ENCODE results near the gene GSN. TPM values are rescaled to one million over a fixed set of nuclear protein-coding genes. Genes with fewer than 3 reads are reported as not detected.

Gene GSN
- total and polyA plus RNA-seq, 9 donors = 269 to 422 (median 313) TPM

- Histone ChIP-seq H3K4me3 (ENCODE audit: low read length) (no peak overlapping the region), H3K9me3 (replicated peaks; ENCODE audit: control insufficient read depth, low read depth, low read length) (peaks cover 8% of the 10 kb centered on the region), H3K36me3 (ENCODE audit: control insufficient read depth, insufficient read depth, low read length) (no peaks in the 10 kb centered on the region), H3K27ac (ENCODE audit: low read length) (peak overlapping the region; percentile 48), H3K4me1 (ENCODE audit: control insufficient read depth, insufficient read depth, low read length) (peaks cover 3% of the 10 kb centered on the region), H3K27me3 (ENCODE audit: control insufficient read depth, insufficient read depth, low read length) (no peaks in the 10 kb centered on the region)
- 33% methylated on average over 5 of the region's 6 CpGs for WGBS (ENCODE audit: insufficient coverage)
- peak; percentile 63 for DNase-seq
Measured at GRCh38 chr9:121240472-121241135, 27.4 kb upstream of the GSN start.

GRCh38 chr9:121242219-121242958, 25.6 kb upstream of the GSN start:
- Histone ChIP-seq H3K4me3 (ENCODE audit: low read length) (no peak overlapping the region), H3K27ac (ENCODE audit: low read length) (peak overlapping the region; percentile 49), H3K4me1 (ENCODE audit: control insufficient read depth, insufficient read depth, low read length) (peaks cover 11% of the 10 kb centered on the region), H3K9me3 (replicated peaks; ENCODE audit: control insufficient read depth, low read depth, low read length) (peaks cover 8% of the 10 kb centered on the region), H3K36me3 (ENCODE audit: control insufficient read depth, insufficient read depth, low read length) (no peaks in the 10 kb centered on the region), H3K27me3 (ENCODE audit: control insufficient read depth, insufficient read depth, low read length) (no peaks in the 10 kb centered on the region)
- peak; percentile 40 for DNase-seq
- WGBS (ENCODE audit: insufficient coverage) = 88% methylated on average over 3 of the region's 5 CpGs

GRCh38 chr9:121242959-121243346, 25.0 kb upstream of the GSN start:
- Histone ChIP-seq H3K4me1 (ENCODE audit: control insufficient read depth, insufficient read depth, low read length) (peaks cover 11% of the 10 kb centered on the region), H3K27ac (ENCODE audit: low read length) (peak overlapping the region; percentile 49), H3K36me3 (ENCODE audit: control insufficient read depth, insufficient read depth, low read length) (no peaks in the 10 kb centered on the region), H3K27me3 (ENCODE audit: control insufficient read depth, insufficient read depth, low read length) (no peaks in the 10 kb centered on the region), H3K9me3 (replicated peaks; ENCODE audit: control insufficient read depth, low read depth, low read length) (peaks cover 8% of the 10 kb centered on the region), H3K4me3 (ENCODE audit: low read length) (no peak overlapping the region)
- peak; percentile 53 for DNase-seq
- 19% methylated on average over 3 of the region's 4 CpGs for WGBS (ENCODE audit: insufficient coverage)

GRCh38 chr9:121246821-121247561, 21.0 kb upstream of the GSN start:
- DNase-seq = peak; percentile 49
- H3K27ac ChIP-seq (ENCODE audit: low read length) = no peak overlapping the region
- H3K9me3 ChIP-seq (replicated peaks; ENCODE audit: control insufficient read depth, low read depth, low read length) = peaks cover 8% of the 10 kb centered on the region
- H3K27me3 ChIP-seq (ENCODE audit: control insufficient read depth, insufficient read depth, low read length) = no peaks in the 10 kb centered on the region
- H3K4me1 ChIP-seq (ENCODE audit: control insufficient read depth, insufficient read depth, low read length) = peaks cover 11% of the 10 kb centered on the region
- WGBS (ENCODE audit: insufficient coverage) = 72% methylated on average over 10 of the region's 12 CpGs
- H3K4me3 ChIP-seq (ENCODE audit: low read length) = no peak overlapping the region
- no peaks in the 10 kb centered on the region for H3K36me3 ChIP-seq (ENCODE audit: control insufficient read depth, insufficient read depth, low read length)

GRCh38 chr9:121249563-121249962, 18.4 kb upstream of the GSN start:
- H3K9me3 ChIP-seq (replicated peaks; ENCODE audit: control insufficient read depth, low read depth, low read length) = peaks cover under 1% of the 10 kb centered on the region
- no peak overlapping the region for H3K4me3 ChIP-seq (ENCODE audit: low read length)
- 85% methylated on average over 2 of the region's 3 CpGs for WGBS (ENCODE audit: insufficient coverage)
- H3K36me3 ChIP-seq (ENCODE audit: control insufficient read depth, insufficient read depth, low read length) = no peaks in the 10 kb centered on the region
- H3K27me3 ChIP-seq (ENCODE audit: control insufficient read depth, insufficient read depth, low read length) = no peaks in the 10 kb centered on the region
- H3K4me1 ChIP-seq (ENCODE audit: control insufficient read depth, insufficient read depth, low read length) = peaks cover 12% of the 10 kb centered on the region
- DNase-seq = peak; percentile 35
- no peak overlapping the region for H3K27ac ChIP-seq (ENCODE audit: low read length)

- WGBS (ENCODE audit: insufficient coverage) = 90% methylated on average over 2 of the region's 5 CpGs
Measured at GRCh38 chr9:121252104-121252851, 15.7 kb upstream of the GSN start.

GRCh38 chr9:121253162-121253561, 14.8 kb upstream of the GSN start:
- Histone ChIP-seq H3K27ac (ENCODE audit: low read length) (no peak overlapping the region), H3K4me3 (ENCODE audit: low read length) (no peak overlapping the region), H3K36me3 (ENCODE audit: control insufficient read depth, insufficient read depth, low read length) (no peaks in the 10 kb centered on the region), H3K27me3 (ENCODE audit: control insufficient read depth, insufficient read depth, low read length) (no peaks in the 10 kb centered on the region), H3K4me1 (ENCODE audit: control insufficient read depth, insufficient read depth, low read length) (peaks cover 4% of the 10 kb centered on the region), H3K9me3 (replicated peaks; ENCODE audit: control insufficient read depth, low read depth, low read length) (no peaks in the 10 kb centered on the region)
- DNase-seq = no peak
- WGBS (ENCODE audit: insufficient coverage) = 80% methylated on average over 1 of the region's 2 CpGs

More at GRCh38 chr9:121252104-121252851, 15.7 kb upstream of the GSN start:
- no peaks in the 10 kb centered on the region for H3K36me3 ChIP-seq (ENCODE audit: control insufficient read depth, insufficient read depth, low read length)
- no peak overlapping the region for H3K27ac ChIP-seq (ENCODE audit: low read length)
- H3K4me3 ChIP-seq (ENCODE audit: low read length) = no peak overlapping the region
- H3K27me3 ChIP-seq (ENCODE audit: control insufficient read depth, insufficient read depth, low read length) = no peaks in the 10 kb centered on the region
- peaks cover 4% of the 10 kb centered on the region for H3K4me1 ChIP-seq (ENCODE audit: control insufficient read depth, insufficient read depth, low read length)
- no peaks in the 10 kb centered on the region for H3K9me3 ChIP-seq (replicated peaks; ENCODE audit: control insufficient read depth, low read depth, low read length)
- no peak for DNase-seq

GRCh38 chr9:121253821-121254501, 14.0 kb upstream of the GSN start:
- DNase-seq = no peak
- no peak overlapping the region for H3K4me3 ChIP-seq (ENCODE audit: low read length)
- H3K27me3 ChIP-seq (ENCODE audit: control insufficient read depth, insufficient read depth, low read length) = no peaks in the 10 kb centered on the region
- no peaks in the 10 kb centered on the region for H3K9me3 ChIP-seq (replicated peaks; ENCODE audit: control insufficient read depth, low read depth, low read length)
- 20% methylated on average over 1 of the region's 6 CpGs for WGBS (ENCODE audit: insufficient coverage)
- peaks cover 4% of the 10 kb centered on the region for H3K4me1 ChIP-seq (ENCODE audit: control insufficient read depth, insufficient read depth, low read length)
- H3K27ac ChIP-seq (ENCODE audit: low read length) = no peak overlapping the region
- H3K36me3 ChIP-seq (ENCODE audit: control insufficient read depth, insufficient read depth, low read length) = no peaks in the 10 kb centered on the region

- no peaks in the 10 kb centered on the region for H3K36me3 ChIP-seq (ENCODE audit: control insufficient read depth, insufficient read depth, low read length)
- H3K9me3 ChIP-seq (replicated peaks; ENCODE audit: control insufficient read depth, low read depth, low read length) = no peaks in the 10 kb centered on the region
- no peak overlapping the region for H3K27ac ChIP-seq (ENCODE audit: low read length)
- WGBS (ENCODE audit: insufficient coverage) = 67% methylated on average over 1 of the region's 4 CpGs
- no peak for DNase-seq
- H3K4me1 ChIP-seq (ENCODE audit: control insufficient read depth, insufficient read depth, low read length) = peaks cover 26% of the 10 kb centered on the region
- no peak overlapping the region for H3K4me3 ChIP-seq (ENCODE audit: low read length)
- no peaks in the 10 kb centered on the region for H3K27me3 ChIP-seq (ENCODE audit: control insufficient read depth, insufficient read depth, low read length)
Measured at GRCh38 chr9:121259498-121259897, 8.5 kb upstream of the GSN start.
